ENCODE results near the gene MCF2L. TPM values are rescaled to one million over a fixed set of nuclear protein-coding genes. Genes with fewer than 3 reads are reported as not detected.

Gene MCF2L
- total RNA-seq, 2 donors from 2014 or later, result 47.6 to 64.7 TPM

DNA sequence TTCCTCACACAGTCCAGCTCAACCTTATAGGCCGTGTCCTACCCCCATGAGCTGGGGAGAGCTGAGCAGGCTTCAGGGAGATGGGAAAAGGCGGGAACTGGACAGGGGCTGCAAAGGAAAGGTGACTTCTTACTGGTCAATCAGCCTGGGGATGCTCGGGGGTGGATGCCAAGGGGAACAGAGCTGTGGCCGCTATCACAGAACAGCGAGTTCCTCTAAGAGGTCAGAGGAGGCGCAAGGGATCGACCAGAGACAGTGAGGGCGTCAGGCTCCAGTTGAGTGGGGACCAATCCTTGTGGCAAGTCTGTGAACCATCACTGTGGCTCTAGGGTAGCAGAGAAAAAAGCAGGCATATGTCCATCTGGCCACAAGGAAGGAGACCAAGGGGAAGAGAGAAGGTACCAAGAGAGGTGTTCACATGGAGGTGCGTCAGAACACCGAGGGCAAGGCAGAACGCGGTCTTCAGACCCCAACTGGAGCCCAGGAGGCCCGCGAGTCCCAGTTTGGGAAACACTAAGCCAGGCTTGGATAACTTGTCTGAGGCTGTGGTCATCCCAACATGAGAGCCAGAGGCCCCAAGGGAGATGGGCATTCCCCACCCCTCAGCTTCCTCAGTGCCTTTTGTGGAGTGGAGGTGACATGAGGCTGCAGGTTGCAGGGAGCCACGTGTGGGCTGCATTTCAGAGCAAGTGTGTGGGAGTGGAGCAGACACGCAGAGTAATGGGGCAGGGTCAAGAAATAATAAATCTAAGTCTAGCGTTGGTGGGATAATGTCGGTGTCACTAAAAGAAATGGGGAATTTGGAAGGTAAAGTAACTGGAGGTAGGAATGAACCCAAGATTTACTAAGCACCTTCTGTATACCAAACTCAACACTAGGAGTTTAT lies 157.5 kb downstream of the MCF2L start:
- intact Hi-C loops (cut with DNase I), result no loop called here
- WGBS, result 89% methylated on average over 18 of the region's 18 CpGs
- DNase-seq (ENCODE audit: low spot score), result no peak

DNA sequence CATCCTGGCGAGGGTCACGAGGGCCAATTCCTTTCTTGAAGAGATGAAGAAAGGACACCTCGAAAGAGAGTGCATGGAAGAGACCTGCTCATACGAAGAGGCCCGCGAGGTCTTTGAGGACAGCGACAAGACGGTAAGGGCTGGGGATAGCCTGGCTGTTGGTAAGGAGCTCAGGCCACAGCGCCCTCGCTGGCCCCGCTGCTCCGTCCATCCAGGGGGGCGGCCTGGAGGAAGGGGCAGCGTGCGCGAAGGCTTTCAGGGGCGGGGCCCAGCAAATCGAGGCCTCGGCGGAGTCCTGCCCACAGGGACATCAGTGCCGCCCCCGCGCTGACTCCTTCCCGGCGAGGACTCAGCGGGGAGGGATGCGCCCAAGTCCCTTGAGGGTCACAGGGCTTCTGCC lies 160.5 kb downstream of the MCF2L start:
- Histone ChIP-seq H3K4me3 (no peak overlapping the region), H3K27me3 (replicated peaks; ENCODE audit: insufficient read depth) (no peaks in the 10 kb centered on the region), H3K27ac (no peak overlapping the region), H3K9me3 (no peaks in the 10 kb centered on the region), H3K4me1 (replicated peaks) (no peaks in the 10 kb centered on the region), H3K36me3 (no peaks in the 10 kb centered on the region)
- intact Hi-C loops (cut with DNase I), result no loop called here
- no peak for DNase-seq (ENCODE audit: low spot score)
- TF ChIP-seq, protein P1, sequence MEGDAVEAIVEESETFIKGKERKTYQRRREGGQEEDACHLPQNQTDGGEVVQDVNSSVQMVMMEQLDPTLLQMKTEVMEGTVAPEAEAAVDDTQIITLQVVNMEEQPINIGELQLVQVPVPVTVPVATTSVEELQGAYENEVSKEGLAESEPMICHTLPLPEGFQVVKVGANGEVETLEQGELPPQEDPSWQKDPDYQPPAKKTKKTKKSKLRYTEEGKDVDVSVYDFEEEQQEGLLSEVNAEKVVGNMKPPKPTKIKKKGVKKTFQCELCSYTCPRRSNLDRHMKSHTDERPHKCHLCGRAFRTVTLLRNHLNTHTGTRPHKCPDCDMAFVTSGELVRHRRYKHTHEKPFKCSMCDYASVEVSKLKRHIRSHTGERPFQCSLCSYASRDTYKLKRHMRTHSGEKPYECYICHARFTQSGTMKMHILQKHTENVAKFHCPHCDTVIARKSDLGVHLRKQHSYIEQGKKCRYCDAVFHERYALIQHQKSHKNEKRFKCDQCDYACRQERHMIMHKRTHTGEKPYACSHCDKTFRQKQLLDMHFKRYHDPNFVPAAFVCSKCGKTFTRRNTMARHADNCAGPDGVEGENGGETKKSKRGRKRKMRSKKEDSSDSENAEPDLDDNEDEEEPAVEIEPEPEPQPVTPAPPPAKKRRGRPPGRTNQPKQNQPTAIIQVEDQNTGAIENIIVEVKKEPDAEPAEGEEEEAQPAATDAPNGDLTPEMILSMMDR (IDR thresholded peaks at IDR 0.05), result no peak
- no peak for TF ChIP-seq POLR2A (IDR thresholded peaks at IDR 0.05)
- no peak for TF ChIP-seq POLR2AphosphoS5 (IDR thresholded peaks at IDR 0.05)
- WGBS, result 79% methylated on average over 27 of the region's 27 CpGs

More for the DNA sequence above, 157.5 kb downstream of the MCF2L start:
- TF ChIP-seq POLR2AphosphoS5 (IDR thresholded peaks at IDR 0.05), result no peak
- TF ChIP-seq, protein P1 (IDR thresholded peaks at IDR 0.05), result no peak
- TF ChIP-seq POLR2A (IDR thresholded peaks at IDR 0.05), result no peak
- Histone ChIP-seq H3K36me3 (no peaks in the 10 kb centered on the region), H3K27me3 (replicated peaks; ENCODE audit: insufficient read depth) (no peaks in the 10 kb centered on the region), H3K9me3 (no peaks in the 10 kb centered on the region), H3K4me1 (replicated peaks) (no peaks in the 10 kb centered on the region), H3K27ac (no peak overlapping the region), H3K4me3 (no peak overlapping the region)

DNA sequence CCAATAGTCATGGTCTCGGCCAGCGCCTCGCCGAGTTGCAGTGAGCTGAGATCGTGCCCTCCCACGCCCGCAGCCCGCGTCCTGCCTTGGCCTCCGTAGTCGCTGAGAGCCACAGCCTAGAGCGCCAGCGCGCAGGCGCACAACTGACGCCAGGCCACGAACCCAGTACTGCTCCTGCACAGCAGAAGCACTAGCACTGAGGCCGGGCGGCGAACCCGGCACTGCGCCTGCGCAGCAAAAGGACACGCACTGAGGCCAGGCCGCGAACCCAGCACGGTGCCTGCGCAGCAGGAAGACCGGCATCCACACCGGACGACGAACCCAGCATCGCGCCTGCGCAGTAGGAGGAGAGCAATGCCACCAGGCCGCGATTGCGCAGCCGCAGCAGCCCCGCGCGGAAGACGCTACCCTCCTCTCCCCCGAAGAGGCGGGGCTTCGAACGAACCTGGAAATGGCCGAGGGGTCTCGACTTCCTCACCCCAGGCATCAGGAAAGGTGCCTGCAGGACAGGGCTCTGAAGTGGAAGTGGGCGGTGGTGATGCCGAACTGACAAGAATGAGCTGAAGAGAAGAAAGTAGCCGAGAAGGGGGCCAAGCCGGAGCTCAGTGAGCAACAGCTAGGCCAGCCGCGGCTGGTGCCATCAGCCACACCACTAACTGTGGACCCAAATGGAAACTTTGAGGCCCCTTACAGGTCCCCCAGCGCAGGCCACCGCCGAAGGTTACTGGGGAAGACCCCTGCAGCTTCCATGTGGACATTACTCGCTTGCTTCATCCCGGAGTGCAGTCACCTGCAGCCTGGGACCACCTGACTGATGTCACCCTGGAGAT lies 161.1 kb downstream of the MCF2L start:
- no peak overlapping the region for H3K4me3 ChIP-seq
- H3K9me3 ChIP-seq, result no peaks in the 10 kb centered on the region
- H3K27me3 ChIP-seq (replicated peaks; ENCODE audit: insufficient read depth), result no peaks in the 10 kb centered on the region
- WGBS, result 55% methylated on average over 57 of the region's 60 CpGs
- no peak for DNase-seq (ENCODE audit: low spot score)
- H3K36me3 ChIP-seq, result no peaks in the 10 kb centered on the region
- intact Hi-C loops (cut with DNase I), result no loop called here
- no peaks in the 10 kb centered on the region for H3K4me1 ChIP-seq (replicated peaks)
- no peak overlapping the region for H3K27ac ChIP-seq
- TF ChIP-seq, protein P1 (IDR thresholded peaks at IDR 0.05), result no peak
- TF ChIP-seq POLR2A (IDR thresholded peaks at IDR 0.05) (no peak), POLR2AphosphoS5 (IDR thresholded peaks at IDR 0.05) (no peak)

DNA sequence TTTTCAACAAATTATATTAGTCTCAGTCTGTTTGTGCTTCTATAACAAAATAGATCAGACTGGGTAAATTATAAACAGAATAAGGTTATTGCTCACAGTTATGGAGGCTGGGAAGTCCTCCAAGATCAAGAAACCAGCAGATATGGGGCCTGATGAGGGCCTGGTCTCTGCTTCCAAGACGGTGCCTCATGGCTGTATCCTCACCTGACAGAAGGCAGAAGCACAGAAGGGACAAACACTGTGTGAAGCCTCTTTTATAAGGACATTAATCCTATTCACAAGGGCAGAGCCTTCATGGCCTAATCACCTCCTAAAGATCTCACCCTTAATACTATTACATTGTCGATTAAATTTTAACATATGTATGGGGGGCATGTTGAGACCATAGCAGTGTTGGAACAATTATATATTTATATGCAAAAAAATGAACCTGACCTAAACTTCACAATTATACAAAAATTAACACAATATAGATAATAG lies 166.3 kb downstream of the MCF2L start:
- no peak overlapping the region for H3K27ac ChIP-seq
- WGBS, result 65% methylated on average over 2 of the region's 2 CpGs
- no peak overlapping the region for H3K4me3 ChIP-seq
- no peaks in the 10 kb centered on the region for H3K9me3 ChIP-seq
- DNase-seq (ENCODE audit: low spot score), result no peak
- H3K27me3 ChIP-seq (replicated peaks; ENCODE audit: insufficient read depth), result no peaks in the 10 kb centered on the region
- TF ChIP-seq POLR2A (IDR thresholded peaks at IDR 0.05), result no peak
- no peak for TF ChIP-seq POLR2AphosphoS5 (IDR thresholded peaks at IDR 0.05)
- TF ChIP-seq, protein P1 (IDR thresholded peaks at IDR 0.05), result no peak
- H3K4me1 ChIP-seq (replicated peaks), result no peaks in the 10 kb centered on the region
- intact Hi-C loops (cut with DNase I), result no loop called here
- H3K36me3 ChIP-seq, result no peaks in the 10 kb centered on the region
